Esophagus squamous epithelium (tissue), 5 donors: Measurements from ENCODE around the gene SCRG1. TPM values are rescaled to one million over a fixed set of nuclear protein-coding genes. Genes with fewer than 3 reads are reported as not detected.
A peak's percentile ranks its signal among the peaks of the same experiment; 100 is the strongest.

Experiments
- DNase-seq: peaks from one replicate; lab custom pipeline; 2025; lab: John Stamatoyannopoulos, UW
- H3K27ac ChIP-seq, 4 donors: fragments of 200-600 bp; sonication (generic); one replicate each; pipeline ENCODE4 v1.5.1; 2016 to 2019; ENCODE audit warnings: mild to moderate bottlenecking in 1 of 4
- H3K27me3 ChIP-seq, 4 donors: fragments of 200-600 bp; sonication (generic); 1 replicate in 3 of 4; 2 replicates in 1 of 4; pipeline versions ENCODE4 v1.5.1 to v1.6.0; 2017 to 2021; ENCODE audit warnings: antibody characterized with exemption in 1 of 4
- H3K36me3 ChIP-seq, 3 donors: fragments of 200-600 bp; sonication (generic); one replicate each; pipeline ENCODE4 v1.5.1; 2016 to 2019
- H3K4me1 ChIP-seq, 3 donors: fragments of 200-600 bp; sonication (generic); one replicate each; pipeline ENCODE4 v1.5.1; 2017 to 2019
- H3K4me3 ChIP-seq, 4 donors: fragments of 200-600 bp; sonication (generic); 1 replicate in 3 of 4; 2 replicates in 1 of 4; pipeline ENCODE4 v1.5.1; 2016 to 2019; ENCODE audit warnings: mild to moderate bottlenecking in 2 of 4, moderate library complexity in 1 of 4
- H3K9me3 ChIP-seq, 3 donors: fragments of 200-600 bp; sonication (generic); one replicate each; pipeline ENCODE4 v1.5.1; 2016 to 2019
- CTCF ChIP-seq, 6 experiments: fragments of 450-650 bp in 4 of 6; fragments of 200-600 bp in 2 of 6; sonication (generic) in 2 of 6; IDR thresholded peaks; one replicate each; pipeline ENCODE4 v1.5.1; 2016 to 2019; ENCODE audit warnings: antibody characterized with exemption in 6 of 6, mild to moderate bottlenecking in 4 of 6, moderate library complexity in 4 of 6
- POLR2A ChIP-seq, 4 donors: fragments of 450-650 bp; IDR thresholded peaks; one replicate each; pipeline ENCODE4 v1.6.1; 2017; ENCODE audit warnings: antibody characterized with exemption in 4 of 4, mild to moderate bottlenecking in 4 of 4, moderate library complexity in 3 of 4
- WGBS, 2 donors: methylation state at CpG; one replicate each; pipeline ENCODE4 v1.1.5; 2018; 5-methylcytosine and 5-hydroxymethylcytosine counted together
- intact Hi-C: fragments of 100-400 bp; cut with DNase I; formaldehyde crosslinking; loops from one replicate; pipeline ENCODE4 v1.15.0; 2022
- total RNA-seq, 4 donors: library from RNA; depleted of rRNA; stranded (reverse); fragments of >200 nt; gene quantifications; one replicate each; pipeline ENCODE4 v1.1.0, GENCODE V29; 2016
- donor health status: DM: yes; HTN: yes; CAD: no.

The SCRG1 gene
- total RNA-seq, 4 donors from 2014 or later = 0.08 TPM; not detected in 3

- Histone ChIP-seq H3K27me3 (no peaks in the 10 kb centered on the region), H3K4me1 (peaks cover 0 to 5% (median 0%) of the 10 kb centered on the region in 3 donors), H3K36me3 (peaks cover 0 to 17% (median 0%) of the 10 kb centered on the region in 3 donors), H3K9me3 (no peaks in the 10 kb centered on the region), H3K27ac (peak overlapping the region; percentile 5 to 54 (median 40)), H3K4me3 (no peak overlapping the region)
- intact Hi-C loops = no loop called here
- no peak for DNase-seq
- no peak for TF ChIP-seq POLR2A (IDR thresholded peaks at IDR 0.05)
- no peak for TF ChIP-seq CTCF (IDR thresholded peaks at IDR 0.05)
- WGBS, 2 donors = 44 to 51% methylated on average over 4 of the region's 4 CpGs
Measured at GRCh38 chr4:173411106-173411693, 12.3 kb upstream of the SCRG1 start.

DNA sequence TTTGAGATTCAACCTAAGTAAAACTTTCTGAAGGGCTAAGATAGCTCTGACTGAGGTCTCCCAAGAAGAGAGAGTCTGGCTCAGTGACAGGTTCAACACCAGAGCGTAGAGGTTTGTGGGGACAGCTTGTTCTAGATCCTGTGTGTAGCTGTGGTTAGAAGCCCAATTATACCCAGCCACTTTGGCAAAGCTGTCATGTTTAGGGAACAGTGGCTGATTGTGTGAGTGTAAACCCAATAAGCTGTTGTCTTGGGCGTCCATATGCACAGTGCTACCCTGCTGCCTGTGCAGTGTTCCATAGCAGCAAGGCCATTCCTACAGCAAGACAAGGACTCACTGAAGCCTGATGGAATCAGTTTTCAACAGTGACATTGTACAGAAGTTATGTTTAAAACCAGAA is 11.2 kb upstream of the SCRG1 start:
- Histone ChIP-seq H3K27ac (peak overlapping the region in 2 of 4 donors; percentile 38 to 41), H3K4me3 (no peak overlapping the region), H3K36me3 (peaks cover 0 to 27% (median 0%) of the 10 kb centered on the region in 3 donors), H3K9me3 (no peaks in the 10 kb centered on the region), H3K27me3 (no peaks in the 10 kb centered on the region), H3K4me1 (peaks cover 0 to 5% (median 0%) of the 10 kb centered on the region in 3 donors)
- intact Hi-C loops = no loop called here
- DNase-seq = no peak
- TF ChIP-seq CTCF (IDR thresholded peaks at IDR 0.05) (no peak), POLR2A (IDR thresholded peaks at IDR 0.05) (no peak)
- WGBS, 2 donors = 44 to 50% methylated on average over 2 of the region's 2 CpGs

DNA sequence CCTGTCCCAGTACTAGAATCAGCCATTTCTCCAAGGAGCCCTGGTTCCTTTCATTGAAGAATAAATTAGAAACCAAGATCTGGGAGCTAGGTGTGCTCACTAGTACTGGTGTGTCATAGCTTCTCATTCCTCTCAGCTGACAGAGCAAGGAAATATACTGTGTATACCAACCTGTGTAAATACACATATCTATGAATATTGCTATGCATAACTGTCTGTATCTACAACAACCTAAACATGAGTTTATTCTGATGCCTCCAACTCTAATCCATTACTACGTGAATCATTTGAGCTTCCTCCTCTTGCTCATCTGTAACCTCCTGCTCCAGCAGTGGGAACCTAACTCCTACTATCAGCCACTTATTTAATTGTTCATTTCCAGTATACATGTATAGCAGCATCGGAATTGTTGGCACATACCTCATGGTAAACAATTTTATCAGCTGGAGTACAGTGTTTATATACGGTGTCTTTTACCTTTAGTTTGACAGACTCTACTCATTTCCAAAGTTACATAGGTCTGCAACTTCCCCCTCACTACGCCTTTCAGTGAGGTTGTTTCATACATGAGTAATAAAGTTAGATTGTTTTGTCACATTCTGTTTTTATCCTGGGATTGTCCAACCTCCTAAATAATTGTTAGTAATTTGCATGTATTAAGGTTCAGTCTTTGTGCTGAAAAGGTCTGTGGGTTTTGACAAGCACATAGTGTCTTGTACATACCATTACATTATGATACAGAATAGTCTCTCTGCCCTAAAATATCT is 7.1 kb upstream of the SCRG1 start:
- TF ChIP-seq POLR2A (IDR thresholded peaks at IDR 0.05) (no peak), CTCF (IDR thresholded peaks at IDR 0.05) (no peak)
- WGBS, 2 donors = 86 to 90% methylated on average over 4 of the region's 4 CpGs

GRCh38 chr4:173404296-173404865 is 5.5 kb upstream of the SCRG1 start:
- intact Hi-C loops = no loop called here
- DNase-seq = no peak
- 87 to 93% methylated on average over 3 of the region's 3 CpGs for WGBS, 2 donors
- no peak for TF ChIP-seq POLR2A (IDR thresholded peaks at IDR 0.05)
- TF ChIP-seq CTCF (IDR thresholded peaks at IDR 0.05) = no peak
- no peak overlapping the region for H3K4me3 ChIP-seq
- no peaks in the 10 kb centered on the region for H3K27me3 ChIP-seq
- no peaks in the 10 kb centered on the region for H3K4me1 ChIP-seq
- H3K9me3 ChIP-seq = no peaks in the 10 kb centered on the region
- H3K27ac ChIP-seq = no peak overlapping the region
- peaks cover 0 to 32% (median 0%) of the 10 kb centered on the region in 3 donors for H3K36me3 ChIP-seq

More for the DNA sequence above, 7.1 kb upstream of the SCRG1 start:
- no peak overlapping the region for H3K4me3 ChIP-seq
- H3K27me3 ChIP-seq = no peaks in the 10 kb centered on the region
- peaks cover 0 to 41% (median 0%) of the 10 kb centered on the region in 3 donors for H3K36me3 ChIP-seq
- H3K27ac ChIP-seq = no peak overlapping the region
- intact Hi-C loops = no loop called here
- no peaks in the 10 kb centered on the region for H3K9me3 ChIP-seq
- H3K4me1 ChIP-seq = peaks cover 0 to 5% (median 0%) of the 10 kb centered on the region in 3 donors
- no peak for DNase-seq

DNA sequence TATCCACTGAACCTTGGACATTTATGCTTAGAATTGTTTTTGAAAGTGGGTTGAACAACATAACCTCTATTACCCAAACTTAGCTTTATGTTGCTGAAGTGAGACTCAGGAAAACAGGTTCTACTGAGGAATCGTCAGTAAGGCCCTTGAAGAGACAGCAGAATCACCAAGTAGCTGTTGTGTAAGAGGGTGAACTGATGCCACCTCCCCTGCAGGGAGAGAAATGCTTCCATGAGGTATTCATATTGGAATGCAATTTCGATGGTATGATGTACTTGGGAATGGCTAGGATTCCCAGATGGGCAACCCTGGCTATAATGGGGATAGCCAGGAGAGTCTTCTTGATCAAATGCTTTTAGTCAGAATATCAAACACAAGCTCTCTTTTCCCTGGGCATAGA is 4.1 kb upstream of the SCRG1 start:
- Histone ChIP-seq H3K9me3 (no peaks in the 10 kb centered on the region), H3K4me1 (no peaks in the 10 kb centered on the region), H3K27ac (no peak overlapping the region), H3K27me3 (no peaks in the 10 kb centered on the region), H3K36me3 (peaks cover 0 to 32% (median 0%) of the 10 kb centered on the region in 3 donors), H3K4me3 (no peak overlapping the region)
- no peak for TF ChIP-seq CTCF (IDR thresholded peaks at IDR 0.05)
- no peak for DNase-seq
- WGBS, 2 donors = 76 to 83% methylated on average over 2 of the region's 2 CpGs
- intact Hi-C loops = no loop called here
